Brain microvascular endothelial cell (primary cell): ENCODE results near the gene CDKN2B-AS1.
A peak's percentile ranks its signal among the peaks of the same experiment; 100 is the strongest.

Experiments used
- DNase-seq: peaks from one replicate; pipeline ENCODE4 v3.0.0-alpha.2; 2020
- H3K27ac ChIP-seq: fragments of 250-450 bp; sonication (Bioruptor Pico); 2 replicates; pipeline ENCODE4 v1.5.1; 2020; ENCODE audit warnings: mild to moderate bottlenecking, moderate library complexity
- H3K27me3 ChIP-seq: fragments of 250-450 bp; sonication (Bioruptor Pico); replicated peaks from 2 replicates; pipeline ENCODE4 v1.5.1; 2020; ENCODE audit warnings: mild to moderate bottlenecking
- H3K36me3 ChIP-seq: fragments of 250-450 bp; sonication (Bioruptor Pico); replicated peaks from 2 replicates; pipeline ENCODE4 v1.5.1; 2020; ENCODE audit warnings: mild to moderate bottlenecking
- H3K4me3 ChIP-seq: 2 replicates; pipeline ENCODE4 v1.5.1; 2011; ENCODE audit warnings: low read depth, mild to moderate bottlenecking, control low read depth, low read length, moderate library complexity
- in situ Hi-C: cut with HindIII; loops from 2 replicates; pipeline ENCODE4 v1.10.0; 2017; ENCODE audit warnings: low sequenced_read_pairs, low pct_ligation_motif_present
- TF ChIP-seq, protein P1 (sequence below): IDR thresholded peaks from 2 replicates; pipeline ENCODE4 v1.5.1; 2011; ENCODE audit warnings: low read depth, mild to moderate bottlenecking, moderate library complexity, low read length, control low read depth, inconsistent platforms; ENCODE audit errors: missing control alignments

Gene CDKN2B-AS1

DNA sequence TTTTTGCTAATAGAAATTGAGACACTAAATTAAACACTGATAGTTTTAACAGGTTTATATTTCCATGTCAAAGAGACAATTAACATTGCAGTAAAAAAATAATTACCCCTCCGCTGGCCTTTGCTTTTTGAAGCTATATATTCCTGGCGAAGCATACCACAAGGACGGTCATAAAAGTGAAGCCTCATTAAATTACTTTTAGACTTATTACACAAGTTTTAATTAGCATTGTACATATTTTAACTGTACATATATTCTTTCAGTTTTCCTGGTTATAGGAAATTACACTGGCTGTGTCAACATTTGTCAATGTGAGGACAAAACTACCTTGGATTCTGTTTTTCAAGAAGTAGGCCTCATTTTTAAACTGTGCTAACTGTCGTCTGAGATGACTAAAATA, 1.6 kb upstream of the CDKN2B-AS1 start:
- Histone ChIP-seq H3K27me3 (no peaks in the 10 kb centered on the region), H3K4me3 (peak overlapping the region; percentile 94), H3K27ac (no peak overlapping the region), H3K36me3 (no peaks in the 10 kb centered on the region)
- TF ChIP-seq, protein P1, sequence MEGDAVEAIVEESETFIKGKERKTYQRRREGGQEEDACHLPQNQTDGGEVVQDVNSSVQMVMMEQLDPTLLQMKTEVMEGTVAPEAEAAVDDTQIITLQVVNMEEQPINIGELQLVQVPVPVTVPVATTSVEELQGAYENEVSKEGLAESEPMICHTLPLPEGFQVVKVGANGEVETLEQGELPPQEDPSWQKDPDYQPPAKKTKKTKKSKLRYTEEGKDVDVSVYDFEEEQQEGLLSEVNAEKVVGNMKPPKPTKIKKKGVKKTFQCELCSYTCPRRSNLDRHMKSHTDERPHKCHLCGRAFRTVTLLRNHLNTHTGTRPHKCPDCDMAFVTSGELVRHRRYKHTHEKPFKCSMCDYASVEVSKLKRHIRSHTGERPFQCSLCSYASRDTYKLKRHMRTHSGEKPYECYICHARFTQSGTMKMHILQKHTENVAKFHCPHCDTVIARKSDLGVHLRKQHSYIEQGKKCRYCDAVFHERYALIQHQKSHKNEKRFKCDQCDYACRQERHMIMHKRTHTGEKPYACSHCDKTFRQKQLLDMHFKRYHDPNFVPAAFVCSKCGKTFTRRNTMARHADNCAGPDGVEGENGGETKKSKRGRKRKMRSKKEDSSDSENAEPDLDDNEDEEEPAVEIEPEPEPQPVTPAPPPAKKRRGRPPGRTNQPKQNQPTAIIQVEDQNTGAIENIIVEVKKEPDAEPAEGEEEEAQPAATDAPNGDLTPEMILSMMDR, result no peak
- in situ Hi-C loops, result no loop called here
- DNase-seq, result no peak

DNA sequence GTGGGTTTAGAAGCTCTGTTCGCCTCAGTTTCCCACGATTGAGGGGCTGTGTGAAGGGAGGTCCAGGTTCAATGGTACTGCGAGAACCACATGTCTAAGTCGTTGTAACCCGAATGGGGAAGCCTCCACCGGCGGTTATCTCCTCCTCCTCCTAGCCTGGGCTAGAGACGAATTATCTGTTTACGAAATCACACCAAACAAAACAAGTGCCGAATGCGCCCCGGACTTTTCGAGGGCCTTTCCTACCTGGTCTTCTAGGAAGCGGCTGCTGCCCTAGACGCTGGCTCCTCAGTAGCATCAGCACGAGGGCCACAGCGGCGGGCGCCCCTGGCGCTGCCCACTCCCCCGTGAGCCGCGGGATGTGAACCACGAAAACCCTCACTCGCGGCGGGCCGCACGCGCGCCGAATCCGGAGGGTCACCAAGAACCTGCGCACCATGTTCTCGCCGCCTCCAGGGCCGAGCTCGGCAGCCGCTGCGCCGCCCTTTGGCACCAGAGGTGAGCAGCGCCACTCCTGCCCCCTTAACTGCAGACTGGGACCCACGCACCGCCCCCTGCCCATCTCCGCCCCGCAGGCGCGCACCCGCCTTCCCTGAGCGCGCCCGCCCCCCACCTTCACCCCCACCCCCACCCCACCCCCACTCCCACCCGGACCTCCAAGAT, 567 bp upstream of the CDKN2B-AS1 start, which contains the start of gene CDKN2A:
TSS of gene CDKN2A (minus strand) at position 500 of the 663 bp plus-strand sequence.
- no peaks in the 10 kb centered on the region for H3K27me3 ChIP-seq
- TF ChIP-seq, protein P1, result no peak
- in situ Hi-C loops, result no loop called here

DNA sequence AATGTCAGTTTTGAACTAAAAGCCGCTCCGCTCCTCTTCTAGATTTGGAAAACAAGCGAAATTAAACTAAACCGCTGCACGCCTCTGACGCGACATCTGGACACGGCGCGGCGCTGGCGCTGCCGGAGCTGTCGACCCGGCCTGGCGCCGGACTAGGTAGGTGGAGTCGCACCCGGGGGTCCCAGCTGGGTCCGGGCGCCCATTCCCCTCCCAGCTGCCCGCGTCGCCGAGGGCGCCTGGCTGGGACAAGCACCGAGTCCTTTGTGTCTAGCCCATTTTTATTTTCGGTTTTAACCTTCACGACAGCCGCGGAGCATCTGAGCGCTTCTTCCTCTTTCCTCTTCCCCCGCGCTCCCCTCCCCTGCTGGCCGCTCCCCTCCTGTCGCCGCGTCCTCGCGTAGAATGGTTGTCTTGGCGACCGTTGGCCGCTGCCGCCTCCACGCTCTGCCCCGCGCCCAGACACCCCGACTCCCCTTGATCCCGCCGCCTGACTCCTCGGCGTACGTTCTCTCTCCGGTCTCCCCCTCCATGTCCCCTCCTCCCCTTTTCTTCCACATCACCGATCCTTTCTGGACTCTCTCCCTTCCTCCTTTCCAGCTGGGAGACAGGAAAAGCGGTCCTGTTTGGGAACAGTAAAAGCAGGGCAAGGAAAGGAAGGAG, 545 bp downstream of the CDKN2B-AS1 start:
- in situ Hi-C loops, result no loop called here
- peak overlapping the region; percentile 94 for H3K4me3 ChIP-seq
- TF ChIP-seq, protein P1, result peak; percentile 1
- DNase-seq, result peak; percentile 64
- no peaks in the 10 kb centered on the region for H3K27me3 ChIP-seq
- H3K27ac ChIP-seq, result peak overlapping the region; percentile 85
- no peaks in the 10 kb centered on the region for H3K36me3 ChIP-seq

More for the DNA sequence above, 567 bp upstream of the CDKN2B-AS1 start, which contains the start of gene CDKN2A:
- Histone ChIP-seq H3K27ac (peak within 1 kb of the TSS; percentile 85), H3K36me3 (no peaks in the 10 kb centered on the region), H3K4me3 (peak within 1 kb of the TSS; percentile 94)
- no peak for DNase-seq

DNA sequence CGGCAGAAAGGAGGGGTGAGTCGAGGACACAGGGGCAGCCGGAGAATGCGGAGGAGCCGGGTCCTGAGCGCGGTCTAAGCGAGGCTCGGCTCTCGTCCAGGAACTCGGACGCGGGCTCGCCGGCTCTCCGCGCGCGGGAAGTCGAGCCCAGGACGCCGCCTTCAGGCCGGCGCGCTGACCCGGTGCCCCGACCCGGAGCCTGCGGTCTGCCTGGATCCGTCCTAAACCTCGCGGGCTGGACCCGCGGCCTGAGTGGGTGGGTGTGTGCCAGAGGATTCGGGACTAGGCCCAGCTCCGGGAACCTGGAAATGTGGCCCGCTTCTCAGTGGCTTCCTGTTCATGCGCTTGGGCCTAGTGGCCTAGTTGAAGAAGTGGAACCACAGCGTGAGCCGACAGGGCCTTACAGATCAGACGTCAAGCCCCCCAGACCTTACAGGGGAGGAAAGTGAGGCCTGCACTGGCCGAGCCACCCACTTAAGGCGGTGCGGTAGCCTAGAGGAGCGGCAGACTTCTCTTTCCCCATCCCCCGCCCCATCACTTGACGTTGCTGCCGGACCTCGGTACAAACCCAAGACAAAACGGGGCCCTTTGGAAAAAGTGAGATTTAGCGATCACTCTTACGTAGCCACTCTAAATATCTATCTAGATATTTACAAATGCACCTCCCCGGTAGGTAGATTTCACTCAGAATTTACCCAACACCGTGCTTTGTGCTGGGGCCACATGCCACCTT, 1.2 kb downstream of the CDKN2B-AS1 start:
- TF ChIP-seq, protein P1, result peak; percentile 41
- no peak for DNase-seq
- Histone ChIP-seq H3K27ac (peak overlapping the region; percentile 85), H3K27me3 (no peaks in the 10 kb centered on the region), H3K36me3 (no peaks in the 10 kb centered on the region), H3K4me3 (peak overlapping the region; percentile 94)
- in situ Hi-C loops, result no loop called here

DNA sequence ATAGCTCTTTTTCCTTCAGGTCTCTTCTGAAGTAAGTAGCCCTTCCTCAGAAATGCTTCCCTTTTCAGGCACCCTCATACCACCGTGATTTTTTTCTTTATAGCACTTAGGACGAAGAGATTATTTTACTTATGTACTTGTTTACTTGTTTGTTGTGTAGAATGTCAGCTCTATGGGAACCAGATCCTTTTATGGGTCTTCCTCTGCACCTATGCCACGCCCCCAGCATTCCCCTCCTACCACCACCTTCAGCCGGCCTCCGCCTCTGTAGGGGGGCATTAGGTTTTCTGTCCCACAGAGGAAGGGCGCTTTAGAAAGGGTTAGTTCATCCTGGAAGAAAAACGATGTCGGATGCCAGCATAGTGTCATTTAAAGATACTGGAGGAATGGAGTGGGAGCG, 1.8 kb downstream of the CDKN2B-AS1 start:
- in situ Hi-C loops, result no loop called here
- TF ChIP-seq, protein P1, result no peak
- H3K27ac ChIP-seq, result peak overlapping the region; percentile 85
- H3K27me3 ChIP-seq, result no peaks in the 10 kb centered on the region
- DNase-seq, result no peak
- H3K4me3 ChIP-seq, result peak overlapping the region; percentile 94
- H3K36me3 ChIP-seq, result no peaks in the 10 kb centered on the region
